ENCODE data around the gene NIFK. TPM values are rescaled to one million over a fixed set of nuclear protein-coding genes. Genes with fewer than 3 reads are reported as not detected.

Gene NIFK
- total and polyA plus RNA-seq, 3 donors from 2014 or later: 33.4 to 59.2 (median 51.5) TPM

GRCh38 chr2:121768143-121768755 lies 31.6 kb upstream of the NIFK start:
- no peaks in the 10 kb centered on the region for H3K4me1 ChIP-seq
- H3K9me3 ChIP-seq: no peaks in the 10 kb centered on the region
- H3K27ac ChIP-seq: no peak overlapping the region
- no peak overlapping the region for H3K4me3 ChIP-seq
- TF ChIP-seq POLR2A (IDR thresholded peaks at IDR 0.05) (no peak), CTCF (IDR thresholded peaks at IDR 0.05) (no peak)
- no peaks in the 10 kb centered on the region for H3K27me3 ChIP-seq
- no peak for DNase-seq
- whole genome bisulfite sequencing, 2 donors: 73 to 79% methylated on average over 5 of the region's 5 CpGs
- intact Hi-C loops (cut with DNase I; ENCODE audit: low total_unique reads): no loop called here
- no peaks in the 10 kb centered on the region for H3K36me3 ChIP-seq (ENCODE audit: low read depth, missing control alignments)

- DNase-seq: no peak
- Histone ChIP-seq H3K27ac (no peak overlapping the region), H3K4me3 (no peak overlapping the region), H3K4me1 (no peaks in the 10 kb centered on the region), H3K36me3 (ENCODE audit: low read depth, missing control alignments) (no peaks in the 10 kb centered on the region), H3K27me3 (no peaks in the 10 kb centered on the region), H3K9me3 (no peaks in the 10 kb centered on the region)
- 86 to 100% methylated on average over 1 of the region's 1 CpG for WGBS, 2 donors
- TF ChIP-seq POLR2A (IDR thresholded peaks at IDR 0.05) (no peak), CTCF (IDR thresholded peaks at IDR 0.05) (no peak)
- intact Hi-C loops (cut with DNase I; ENCODE audit: low total_unique reads): no loop called here
Measured at GRCh38 chr2:121766624-121767023, 29.9 kb upstream of the NIFK start.

GRCh38 chr2:121764681-121765228 lies 28.1 kb upstream of the NIFK start:
- intact Hi-C loops (cut with DNase I; ENCODE audit: low total_unique reads): no loop called here
- no peak for DNase-seq
- Histone ChIP-seq H3K27ac (no peak overlapping the region), H3K9me3 (no peaks in the 10 kb centered on the region), H3K4me3 (no peak overlapping the region), H3K4me1 (no peaks in the 10 kb centered on the region), H3K27me3 (no peaks in the 10 kb centered on the region), H3K36me3 (ENCODE audit: low read depth, missing control alignments) (no peaks in the 10 kb centered on the region)
- 88 to 94% methylated on average over 10 of the region's 10 CpGs for WGBS, 2 donors
- TF ChIP-seq POLR2A (IDR thresholded peaks at IDR 0.05): no peak
- TF ChIP-seq CTCF (IDR thresholded peaks at IDR 0.05): no peak

- no peaks in the 10 kb centered on the region for H3K27me3 ChIP-seq
- intact Hi-C loops (cut with DNase I; ENCODE audit: low total_unique reads): no loop called here
- WGBS, 2 donors: 0 to 1% methylated on average over 40 to 50 of the region's 67 CpGs
- peaks cover 10% of the 10 kb centered on the region for H3K4me1 ChIP-seq
- peak within 1 kb of the TSS; percentile 52 to 62 for H3K27ac ChIP-seq
- no peaks in the 10 kb centered on the region for H3K9me3 ChIP-seq
- H3K36me3 ChIP-seq (ENCODE audit: low read depth, missing control alignments): no peaks in the 10 kb centered on the region
- no peak for TF ChIP-seq POLR2A (IDR thresholded peaks at IDR 0.05)
- TF ChIP-seq CTCF (IDR thresholded peaks at IDR 0.05): no peak
- DNase-seq: peak; percentile 99
- peak within 1 kb of the TSS; percentile 90 to 92 for H3K4me3 ChIP-seq
Measured at GRCh38 chr2:121755237-121756111, 18.8 kb upstream of the NIFK start, which contains the start of gene TSN. TSS of gene TSN (plus strand) at chr2:121755651. CDS start at chr2:121755780, 129 bp downstream.

Measured in testis (tissue), 3 donors.